ENCODE data around the gene TLR9.

TLR9 gene

GRCh38 chr3:52240886-52241370 lies 15.5 kb upstream of the TLR9 start:
- TF ChIP-seq CTCF (IDR thresholded peaks at IDR 0.05; ENCODE audit: insufficient read depth, low read depth, low read length, missing control alignments), result no peak
- no peak for DNase-seq (ENCODE audit: low read depth)
- H3K4me3 ChIP-seq (ENCODE audit: low read depth, low read length), result no peak overlapping the region

- peak; percentile 85 for DNase-seq (ENCODE audit: low read depth)
- no peak for TF ChIP-seq CTCF (IDR thresholded peaks at IDR 0.05; ENCODE audit: insufficient read depth, low read depth, low read length, missing control alignments)
- peak overlapping the region; percentile 67 for H3K4me3 ChIP-seq (ENCODE audit: low read depth, low read length)
These were observed 14.8 kb upstream of the TLR9 start for GRCh38 chr3:52240059-52240885.

GRCh38 chr3:52238761-52239701 lies 13.6 kb upstream of the TLR9 start, which contains the start of gene TWF2:
TWF2 (minus strand) TSS chr3:52239158; CDS start chr3:52239016, 142 bp downstream.
- peak; percentile 89 for DNase-seq (ENCODE audit: low read depth)
- H3K4me3 ChIP-seq (ENCODE audit: low read depth, low read length), result peak within 1 kb of the TSS; percentile 67
- peak; percentile 45 for TF ChIP-seq CTCF (IDR thresholded peaks at IDR 0.05; ENCODE audit: insufficient read depth, low read depth, low read length, missing control alignments)

GRCh38 chr3:52238193-52238760 lies 12.8 kb upstream of the TLR9 start:
- TF ChIP-seq CTCF (IDR thresholded peaks at IDR 0.05; ENCODE audit: insufficient read depth, low read depth, low read length, missing control alignments), result no peak
- no peak for DNase-seq (ENCODE audit: low read depth)
- peak overlapping the region; percentile 67 for H3K4me3 ChIP-seq (ENCODE audit: low read depth, low read length)

GRCh38 chr3:52237657-52238172 lies 12.3 kb upstream of the TLR9 start:
- DNase-seq (ENCODE audit: low read depth), result no peak
- H3K4me3 ChIP-seq (ENCODE audit: low read depth, low read length), result peak overlapping the region; percentile 67
- no peak for TF ChIP-seq CTCF (IDR thresholded peaks at IDR 0.05; ENCODE audit: insufficient read depth, low read depth, low read length, missing control alignments)

- no peak for TF ChIP-seq CTCF (IDR thresholded peaks at IDR 0.05; ENCODE audit: insufficient read depth, low read depth, low read length, missing control alignments)
- peak overlapping the region; percentile 67; the same call in 1 of the 2 replicates for H3K4me3 ChIP-seq (ENCODE audit: low read depth, low read length)
- no peak for DNase-seq (ENCODE audit: low read depth)
These were observed 11.7 kb upstream of the TLR9 start for GRCh38 chr3:52237006-52237656.
